H1 (cell line): ENCODE results near the gene PPP1R14C. TPM values are rescaled to one million over a fixed set of nuclear protein-coding genes. Genes with fewer than 3 reads are reported as not detected.

Experiments used
- CTCF ChIA-PET: fragments of 300-600 bp; sonication (Branson Sonifier 250); formaldehyde crosslinking; loops from one replicate; lab custom pipeline; 2021; ENCODE audit not compliant: partially characterized antibody; lab: Charles Lee
- POLR2A ChIA-PET: fragments of 300-600 bp; sonication (Branson Sonifier 250); formaldehyde crosslinking; loops from one replicate; lab custom pipeline; 2021; ENCODE audit warnings: inconsistent platforms; ENCODE audit not compliant: partially characterized antibody; lab: Charles Lee
- DNase-seq, 2 experiments: peaks; one replicate each; pipeline versions ENCODE4 v3.0.0 to v3.0.0-alpha.2; 2010 to 2022; ENCODE audit warnings: low spot score in 2 of 2, low read depth in 1 of 2, mixed read lengths in 1 of 2
- FAIRE-seq: peaks from 2 replicates; lab custom pipeline; 2011; peaks lifted over from hg19 to GRCh38; lab: Jason Lieb, UNC
- H2AFZ ChIP-seq: 2 replicates; pipeline ENCODE4 v1.8.1; 2012; ENCODE audit warnings: low read length, inconsistent platforms
- H2AK5ac ChIP-seq: 2 replicates; pipeline ENCODE4 v1.6.1; 2013; ENCODE audit warnings: low read depth, low read length
- H2BK120ac ChIP-seq: replicated peaks from 2 replicates; pipeline ENCODE3; 2013; ENCODE audit warnings: low read depth, low read length, inconsistent platforms
- H2BK12ac ChIP-seq: 2 replicates; pipeline ENCODE4 v1.6.1; 2013; ENCODE audit warnings: low read depth, low read length
- H2BK15ac ChIP-seq: 2 replicates; pipeline ENCODE4 v1.6.1; 2013; ENCODE audit warnings: low read length
- H2BK20ac ChIP-seq: 2 replicates; pipeline ENCODE4 v1.6.1; 2013; ENCODE audit warnings: low read length
- H2BK5ac ChIP-seq: 2 replicates; pipeline ENCODE4 v1.6.1; 2013; ENCODE audit warnings: low read depth, low read length
- H3K14ac ChIP-seq: 2 replicates; pipeline ENCODE4 v1.6.1; 2013; ENCODE audit warnings: inconsistent platforms; ENCODE audit not compliant: insufficient read length
- H3K18ac ChIP-seq: 2 replicates; pipeline ENCODE4 v1.6.1; 2013; ENCODE audit warnings: low read length; ENCODE audit errors: extremely low read depth
- H3K23ac ChIP-seq: 2 replicates; pipeline ENCODE4 v1.6.1; 2013; ENCODE audit warnings: inconsistent platforms; ENCODE audit not compliant: insufficient read length
- H3K23me2 ChIP-seq: 2 replicates; pipeline ENCODE4 v1.6.1; 2013; ENCODE audit warnings: low read depth, low read length
- H3K27ac ChIP-seq: 2 replicates; pipeline ENCODE4 v1.6.1; 2011; ENCODE audit warnings: low read depth, low read length, inconsistent platforms
- H3K27me3 ChIP-seq, 4 experiments: replicated peaks in 1 of 4; 1 replicate in 1 of 4; 2 replicates in 3 of 4; pipeline versions ENCODE4 v1.6.1 to v1.8.1; 2011 to 2013; ENCODE audit warnings: low read length in 3 of 4, mild to moderate bottlenecking in 3 of 4, inconsistent platforms in 2 of 4, mixed read lengths in 2 of 4, moderate library complexity in 1 of 4; ENCODE audit not compliant: control insufficient read depth in 3 of 4, insufficient read depth in 3 of 4; ENCODE audit errors: extremely low read depth in 1 of 4
- H3K36me3 ChIP-seq, 4 experiments: 2 replicates each; pipeline versions ENCODE4 v1.6.1 to v1.8.1; 2011 to 2013; ENCODE audit warnings: mild to moderate bottlenecking in 4 of 4, low read length in 3 of 4, moderate library complexity in 2 of 4, control low read depth in 1 of 4, inconsistent platforms in 1 of 4; ENCODE audit not compliant: insufficient read depth in 4 of 4, control insufficient read depth in 2 of 4
- H3K4ac ChIP-seq: replicated peaks from 2 replicates; pipeline ENCODE3; 2013; ENCODE audit warnings: low read length, low read depth, mixed read lengths, inconsistent platforms; ENCODE audit not compliant: insufficient read length
- H3K4me1 ChIP-seq, 4 experiments: replicated peaks in 1 of 4; 1 replicate in 1 of 4; 2 replicates in 3 of 4; pipeline versions ENCODE4 v1.6.1 to v1.8.1; 2011 to 2013; ENCODE audit warnings: low read length in 3 of 4, inconsistent platforms in 2 of 4, mixed read lengths in 1 of 4; ENCODE audit not compliant: insufficient read depth in 4 of 4, control insufficient read depth in 3 of 4
- H3K4me2 ChIP-seq, 2 experiments: 2 replicates each; pipeline versions ENCODE4 v1.6.1 to v1.8.1; 2011 to 2013; ENCODE audit warnings: low read depth in 2 of 2, low read length in 2 of 2, control low read depth in 1 of 2, inconsistent platforms in 1 of 2, mild to moderate bottlenecking in 1 of 2; ENCODE audit not compliant: insufficient read depth in 1 of 2
- H3K4me3 ChIP-seq, 4 experiments: fragments of 200-600, 300-600 bp in 1 of 4; sonication (generic), shearing (Covaris generic), sonication (Bioruptor Twin) in 1 of 4; 2 replicates each; pipeline versions ENCODE4 v1.5.1 to v1.8.1; 2011 to 2016; ENCODE audit warnings: low read length in 4 of 4, low read depth in 3 of 4, control low read depth in 2 of 4, inconsistent platforms in 2 of 4, mild to moderate bottlenecking in 2 of 4, mixed read lengths in 1 of 4, moderate library complexity in 1 of 4; ENCODE audit not compliant: insufficient read depth in 2 of 4; ENCODE audit errors: extremely low read depth in 1 of 4
- H3K56ac ChIP-seq: replicated peaks from 2 replicates; pipeline ENCODE3; 2013; ENCODE audit warnings: low read depth, mild to moderate bottlenecking, mixed read lengths, low read length, inconsistent platforms; ENCODE audit not compliant: insufficient read length
- H3K79me1 ChIP-seq: 2 replicates; pipeline ENCODE4 v1.6.1; 2013; ENCODE audit warnings: low read depth, low read length, control low read depth
- H3K79me2 ChIP-seq, 2 experiments: 2 replicates each; pipeline versions ENCODE4 v1.6.1 to v1.8.1; 2012 to 2013; ENCODE audit warnings: low read length in 2 of 2, mild to moderate bottlenecking in 2 of 2, inconsistent platforms in 1 of 2; ENCODE audit not compliant: insufficient read depth in 2 of 2, control insufficient read depth in 1 of 2
- H3K9ac ChIP-seq, 4 experiments: replicated peaks in 1 of 4; 1 replicate in 1 of 4; 2 replicates in 3 of 4; pipeline versions ENCODE4 v1.6.1 to v1.8.1; 2011 to 2013; ENCODE audit warnings: low read depth in 3 of 4, low read length in 3 of 4, control low read depth in 2 of 4, mild to moderate bottlenecking in 2 of 4, moderate library complexity in 2 of 4, inconsistent platforms in 1 of 4; ENCODE audit errors: extremely low read depth in 1 of 4
- H3K9me3 ChIP-seq, 2 experiments: 2 replicates each; pipeline versions ENCODE4 v1.6.1 to v1.8.1; 2012 to 2013; ENCODE audit warnings: mild to moderate bottlenecking in 2 of 2, moderate library complexity in 2 of 2, control low read depth in 1 of 2, inconsistent platforms in 1 of 2, low read depth in 1 of 2, low read length in 1 of 2, mixed read lengths in 1 of 2; ENCODE audit not compliant: insufficient read depth in 2 of 2
- H4K20me1 ChIP-seq, 2 experiments: replicated peaks in 1 of 2; 2 replicates each; pipeline versions ENCODE3 to v1.8.1; 2011 to 2013; ENCODE audit warnings: inconsistent platforms in 2 of 2, low read length in 2 of 2, mild to moderate bottlenecking in 1 of 2; ENCODE audit not compliant: insufficient read depth in 2 of 2, control insufficient read depth in 1 of 2
- H4K5ac ChIP-seq: 2 replicates; pipeline ENCODE4 v1.6.1; 2013; ENCODE audit warnings: low read length, low read depth, mixed read lengths, inconsistent platforms; ENCODE audit not compliant: insufficient read length
- H4K8ac ChIP-seq: 2 replicates; pipeline ENCODE4 v1.8.0; 2013; ENCODE audit warnings: mild to moderate bottlenecking, moderate library complexity, low read length, inconsistent platforms; ENCODE audit not compliant: insufficient read depth; ENCODE audit errors: extremely low read depth
- H4K91ac ChIP-seq: replicated peaks from 2 replicates; pipeline ENCODE3; 2013; ENCODE audit warnings: low read length, mixed read lengths, inconsistent platforms; ENCODE audit not compliant: insufficient read length
- CEBPB ChIP-seq: IDR thresholded peaks from 2 replicates; pipeline ENCODE4 v1.6.1; 2012; ENCODE audit warnings: low read depth, low read length
- CHD1 ChIP-seq: IDR thresholded peaks from 2 replicates; pipeline ENCODE4 v1.6.1; 2012; ENCODE audit warnings: low read depth, low read length, improper control_type of control experiment
- GABPA ChIP-seq: IDR thresholded peaks from 2 replicates; pipeline ENCODE4 v1.6.1; 2011; ENCODE audit warnings: mild to moderate bottlenecking, low read length, moderate library complexity, borderline replicate concordance; ENCODE audit not compliant: insufficient read depth
- GTF2F1 ChIP-seq: IDR thresholded peaks from 2 replicates; pipeline ENCODE4 v1.6.1; 2012; ENCODE audit warnings: low read depth, low read length, improper control_type of control experiment, borderline replicate concordance
- HDAC2 ChIP-seq, 2 experiments: fragments of 300-600 bp in 1 of 2; sonication (generic) in 1 of 2; IDR thresholded peaks; 2 replicates each; pipeline ENCODE4 v1.6.1; 2011 to 2012; ENCODE audit warnings: low read depth in 2 of 2, low read length in 2 of 2, mild to moderate bottlenecking in 2 of 2, moderate library complexity in 2 of 2, borderline replicate concordance in 1 of 2, inconsistent platforms in 1 of 2
- JUN ChIP-seq: IDR thresholded peaks from 2 replicates; pipeline ENCODE4 v1.6.1; 2011; ENCODE audit warnings: low read depth, mild to moderate bottlenecking, improper control_type of control experiment, low read length
- SAP30 ChIP-seq: fragments of 300-600 bp; sonication (generic); IDR thresholded peaks from 2 replicates; pipeline ENCODE4 v1.7.1; 2012; ENCODE audit warnings: low read length, moderate library complexity, mild to moderate bottlenecking, inconsistent platforms; ENCODE audit not compliant: insufficient read depth, insufficient replicate concordance
- SP1 ChIP-seq: IDR thresholded peaks from 2 replicates; pipeline ENCODE4 v1.6.1; 2011; ENCODE audit warnings: low read depth, low read length
- SRF ChIP-seq: IDR thresholded peaks from 2 replicates; pipeline ENCODE4 v1.6.1; 2011; ENCODE audit warnings: mild to moderate bottlenecking, low read depth, low read length, moderate library complexity
- WGBS, 2 experiments: shearing (Covaris generic) in 1 of 2; methylation state at CpG; one replicate each; pipeline versions ENCODE4 v1.1.6 to v1.1.7; 2013 to 2015; ENCODE audit warnings: low lambda C conversion rate in 2 of 2, mixed read lengths in 2 of 2, inconsistent platforms in 1 of 2, low coverage in 1 of 2, missing lambda C conversion rate in 1 of 2; ENCODE audit not compliant: insufficient replicate concordance in 2 of 2, insufficient coverage in 1 of 2, insufficient read length in 1 of 2; ENCODE audit errors: extremely low coverage in 1 of 2, missing lambda C conversion rate in 1 of 2; 5-methylcytosine and 5-hydroxymethylcytosine counted together
- polyA plus RNA-seq, 7 experiments: library from polyadenylated mRNA; depleted of rRNA in 3 of 7; stranded (reverse) in 5 of 7; unstranded in 2 of 7; fragments of >200 nt in 5 of 7; fragments of 200-250 nt in 2 of 7; gene quantifications; 1 replicate in 5 of 7; 2 replicates in 1 of 7; 4 replicates in 1 of 7; pipeline versions ENCODE4 v1.2.1 to v1.2.3, GENCODE V29; 2011 to 2013; ENCODE audit warnings: missing spikeins in 2 of 7, mixed read lengths in 2 of 7
- total RNA-seq: library from RNA; stranded (reverse); fragmentation: NEBNext Ultra II Directional; extraction: Animal tissue kit (Norgen Biotek cat#: 25700); gene quantifications from 2 replicates; pipeline ENCODE4 v1.2.1, GENCODE V29; 2021
- TF ChIP-seq, protein P1 (sequence below), 3 experiments: IDR thresholded peaks; 1 replicate in 2 of 3; 2 replicates in 1 of 3; pipeline versions ENCODE4 v1.5.1 to v1.6.1; 2011; ENCODE audit warnings: low read length in 3 of 3, mild to moderate bottlenecking in 3 of 3, inconsistent platforms in 2 of 3, low read depth in 1 of 3, moderate library complexity in 1 of 3; ENCODE audit not compliant: insufficient read depth in 1 of 3; ENCODE audit errors: control extremely low read depth in 1 of 3

Gene PPP1R14C
- total and polyA plus RNA-seq, 2 of the 8 experiments (the other 6 are each of a cell fraction or from before 2014, with no cell fraction given) = 0.30 to 0.61 TPM

DNA sequence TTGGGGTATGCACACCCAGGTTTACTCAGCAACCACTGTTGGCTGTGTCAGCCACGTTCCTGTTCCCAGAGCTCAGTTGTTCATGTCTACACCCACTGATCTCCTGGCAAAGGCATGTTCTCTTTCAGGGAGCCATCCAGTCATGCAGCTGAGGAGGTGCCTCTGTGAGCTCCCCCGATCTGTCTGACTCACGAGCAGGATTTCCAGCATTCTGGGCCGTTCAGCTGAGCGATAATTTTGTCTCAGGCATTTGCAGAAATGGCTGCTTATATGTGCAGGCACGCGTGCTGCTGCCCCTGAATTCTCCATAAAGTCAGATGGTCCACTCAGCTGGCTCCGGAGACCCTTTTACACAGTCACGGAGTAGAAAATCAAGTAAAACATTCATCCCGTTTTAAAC is 147.6 kb downstream of the PPP1R14C start:
- H4K8ac ChIP-seq = no peak overlapping the region
- H2BK20ac ChIP-seq = no peak overlapping the region
- no peak overlapping the region for H2BK120ac ChIP-seq
- H3K23me2 ChIP-seq = no peaks in the 10 kb centered on the region; the same call in 1 of the 2 replicates
- WGBS, 2 experiments = 90% methylated on average over 10 of the region's 10 CpGs; no CpG with 5 or more reads in 1 of the 2 experiments
- H3K14ac ChIP-seq = no peak overlapping the region
- ChIA-PET POLR2A (no interaction called here), CTCF (interaction anchor here (0.8 to 1.5 kb wide), 2 partner anchors 11 to 19 kb away, joined by 3 to 4 read pairs; no protein-coding TSS in a partner anchor)
- no peak overlapping the region for H4K5ac ChIP-seq
- H2AK5ac ChIP-seq = no peak overlapping the region
- no peak overlapping the region for H2BK15ac ChIP-seq
- DNase-seq = no peak
- no peak overlapping the region for H2BK12ac ChIP-seq
- no peak overlapping the region for H3K18ac ChIP-seq
- no peak overlapping the region for H2BK5ac ChIP-seq
- no peak overlapping the region for H3K4ac ChIP-seq
- no peak overlapping the region for H3K4me3 ChIP-seq
- H4K20me1 ChIP-seq = no peaks in the 10 kb centered on the region
- H3K27ac ChIP-seq = no peak overlapping the region
- H4K91ac ChIP-seq = no peak overlapping the region
- H3K56ac ChIP-seq = no peak overlapping the region
- no peaks in the 10 kb centered on the region for H3K36me3 ChIP-seq
- TF ChIP-seq CEBPB = no peak
- no peak for TF ChIP-seq SP1
- no peak for TF ChIP-seq JUN
- TF ChIP-seq HDAC2 (IDR thresholded peaks at IDR 0.05; ENCODE audit: borderline replicate concordance in 1 of 2, low read depth in 2 of 2, low read length in 2 of 2) = no peak
- TF ChIP-seq GABPA = no peak
- TF ChIP-seq SAP30 = no peak
- TF ChIP-seq GTF2F1 = no peak
- TF ChIP-seq CHD1 = no peak
- TF ChIP-seq SRF = no peak
- TF ChIP-seq, protein P1, sequence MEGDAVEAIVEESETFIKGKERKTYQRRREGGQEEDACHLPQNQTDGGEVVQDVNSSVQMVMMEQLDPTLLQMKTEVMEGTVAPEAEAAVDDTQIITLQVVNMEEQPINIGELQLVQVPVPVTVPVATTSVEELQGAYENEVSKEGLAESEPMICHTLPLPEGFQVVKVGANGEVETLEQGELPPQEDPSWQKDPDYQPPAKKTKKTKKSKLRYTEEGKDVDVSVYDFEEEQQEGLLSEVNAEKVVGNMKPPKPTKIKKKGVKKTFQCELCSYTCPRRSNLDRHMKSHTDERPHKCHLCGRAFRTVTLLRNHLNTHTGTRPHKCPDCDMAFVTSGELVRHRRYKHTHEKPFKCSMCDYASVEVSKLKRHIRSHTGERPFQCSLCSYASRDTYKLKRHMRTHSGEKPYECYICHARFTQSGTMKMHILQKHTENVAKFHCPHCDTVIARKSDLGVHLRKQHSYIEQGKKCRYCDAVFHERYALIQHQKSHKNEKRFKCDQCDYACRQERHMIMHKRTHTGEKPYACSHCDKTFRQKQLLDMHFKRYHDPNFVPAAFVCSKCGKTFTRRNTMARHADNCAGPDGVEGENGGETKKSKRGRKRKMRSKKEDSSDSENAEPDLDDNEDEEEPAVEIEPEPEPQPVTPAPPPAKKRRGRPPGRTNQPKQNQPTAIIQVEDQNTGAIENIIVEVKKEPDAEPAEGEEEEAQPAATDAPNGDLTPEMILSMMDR (IDR thresholded peaks at IDR 0.05; ENCODE audit: control extremely low read depth in 1 of 3, insufficient read depth in 1 of 3, low read depth in 1 of 3, low read length in 3 of 3) = no peak
- H3K4me2 ChIP-seq = no peak overlapping the region
- no peaks in the 10 kb centered on the region for H3K79me1 ChIP-seq
- H3K27me3 ChIP-seq = no peaks in the 10 kb centered on the region
- H3K79me2 ChIP-seq = no peaks in the 10 kb centered on the region
- no peak for FAIRE-seq
- H3K4me1 ChIP-seq = no peaks in the 10 kb centered on the region
- H3K23ac ChIP-seq = no peak overlapping the region
- H3K9ac ChIP-seq = no peak overlapping the region
- H3K9me3 ChIP-seq = peaks cover 0 to 4% of the 10 kb centered on the region in 2 experiments; a peak in 1 of 4 replicates
- no peak overlapping the region for H2AFZ ChIP-seq
